ENCODE data around the gene IPMK.

- TF ChIP-seq CTCF (IDR thresholded peaks at IDR 0.05), result no peak
- TF ChIP-seq EZH2 (IDR thresholded peaks at IDR 0.05), result no peak
- no peak for TF ChIP-seq EZH2phosphoT487 (IDR thresholded peaks at IDR 0.05)
Measured at GRCh38 chr10:58210160-58210559, 57.5 kb downstream of the IPMK start.
